ENCODE measurements around the gene SPATA46. TPM values are rescaled to one million over a fixed set of nuclear protein-coding genes. Genes with fewer than 3 reads are reported as not detected.

The SPATA46 gene
- total RNA-seq, 1 experiment from 2014 or later, result not detected

DNA sequence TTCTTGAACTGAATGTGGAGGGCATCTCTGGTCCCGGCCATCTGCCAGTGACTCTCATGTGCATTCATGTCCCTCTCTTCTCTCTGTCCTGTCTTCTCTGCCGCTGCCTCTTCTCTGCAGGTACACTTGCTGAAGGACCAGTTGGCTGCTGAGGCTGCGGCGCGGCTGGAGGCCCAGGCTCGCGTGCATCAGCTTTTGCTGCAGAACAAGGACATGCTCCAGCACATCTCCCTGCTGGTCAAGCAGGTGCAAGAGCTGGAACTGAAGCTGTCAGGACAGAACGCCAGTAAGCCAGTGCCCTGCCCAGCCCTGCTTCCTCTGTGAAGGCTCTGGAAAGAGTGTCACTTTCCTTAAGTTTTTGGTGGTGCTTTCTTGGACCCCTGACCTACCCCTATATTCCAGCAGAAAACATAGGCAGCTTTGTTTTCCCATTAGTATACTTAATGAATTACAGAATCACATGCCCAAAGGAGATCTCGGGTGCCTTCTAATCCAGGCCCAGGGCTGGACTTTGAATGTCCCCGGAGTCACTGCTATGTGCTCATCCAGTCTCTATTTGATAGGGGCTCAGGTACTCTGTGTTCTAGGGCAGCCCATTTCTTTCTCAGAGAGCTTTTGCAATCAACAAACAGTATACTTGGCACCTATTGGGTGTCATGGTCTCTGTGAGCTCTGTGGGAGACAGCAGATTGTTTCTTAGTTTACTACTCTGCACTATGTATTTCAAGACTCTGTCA is 11.2 kb downstream of the SPATA46 start:
- Histone ChIP-seq H3K4me2 (ENCODE audit: low read length) (no peak overlapping the region), H3K36me3 (ENCODE audit: control insufficient read depth in 1 of 2, insufficient read depth in 2 of 2, low read length in 2 of 2) (peaks cover 0 to 3% of the 10 kb centered on the region in 2 experiments; a peak in 1 of 4 replicates), H3K79me2 (ENCODE audit: insufficient read depth, low read length) (no peaks in the 10 kb centered on the region), H3K9ac (ENCODE audit: low read length) (no peak overlapping the region), H3K4me1 (ENCODE audit: control insufficient read depth in 1 of 2, insufficient read depth in 2 of 2, low read length in 2 of 2) (peaks cover 0 to 6% of the 10 kb centered on the region in 2 experiments; a peak in 1 of 4 replicates), H4K20me1 (ENCODE audit: insufficient read depth) (no peaks in the 10 kb centered on the region), H3K4me3 (replicated peaks in 1 of 2; ENCODE audit: low read depth in 1 of 2, low read length in 2 of 2) (no peak overlapping the region), H3K9me3 (ENCODE audit: control insufficient read depth in 1 of 2, insufficient read depth in 1 of 2, low read depth in 1 of 2, low read length in 2 of 2) (no peaks in the 10 kb centered on the region), H3K27ac (ENCODE audit: low read depth, low read length) (no peak overlapping the region), H3K9me2 (ENCODE audit: insufficient read depth) (no peaks in the 10 kb centered on the region), H2AFZ (ENCODE audit: low read depth, low read length, poor library complexity, severe bottlenecking) (no peak overlapping the region), H3K27me3 (ENCODE audit: insufficient read depth, low read length) (no peaks in the 10 kb centered on the region)
- ATAC-seq, result no peak
- ChIA-PET POLR2A (no interaction called here), RAD21 (ENCODE audit: low non-redundant PET in 1 of 2, low total read pairs in 2 of 2, uncharacterized antibody in 2 of 2, unreplicated experiment in 2 of 2) (no interaction called here), CTCF (no interaction called here)
- intact Hi-C loops (cut with micrococcal nuclease), result no loop called here
- DNase-seq (ENCODE audit: low read depth, low spot score), result no peak
- BruUV-seq (replicated peaks), result no TSS peak
- TF ChIP-seq ZFX (IDR thresholded peaks at IDR 0.05), result no peak
- TF ChIP-seq, protein P1, sequence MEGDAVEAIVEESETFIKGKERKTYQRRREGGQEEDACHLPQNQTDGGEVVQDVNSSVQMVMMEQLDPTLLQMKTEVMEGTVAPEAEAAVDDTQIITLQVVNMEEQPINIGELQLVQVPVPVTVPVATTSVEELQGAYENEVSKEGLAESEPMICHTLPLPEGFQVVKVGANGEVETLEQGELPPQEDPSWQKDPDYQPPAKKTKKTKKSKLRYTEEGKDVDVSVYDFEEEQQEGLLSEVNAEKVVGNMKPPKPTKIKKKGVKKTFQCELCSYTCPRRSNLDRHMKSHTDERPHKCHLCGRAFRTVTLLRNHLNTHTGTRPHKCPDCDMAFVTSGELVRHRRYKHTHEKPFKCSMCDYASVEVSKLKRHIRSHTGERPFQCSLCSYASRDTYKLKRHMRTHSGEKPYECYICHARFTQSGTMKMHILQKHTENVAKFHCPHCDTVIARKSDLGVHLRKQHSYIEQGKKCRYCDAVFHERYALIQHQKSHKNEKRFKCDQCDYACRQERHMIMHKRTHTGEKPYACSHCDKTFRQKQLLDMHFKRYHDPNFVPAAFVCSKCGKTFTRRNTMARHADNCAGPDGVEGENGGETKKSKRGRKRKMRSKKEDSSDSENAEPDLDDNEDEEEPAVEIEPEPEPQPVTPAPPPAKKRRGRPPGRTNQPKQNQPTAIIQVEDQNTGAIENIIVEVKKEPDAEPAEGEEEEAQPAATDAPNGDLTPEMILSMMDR (IDR thresholded peaks at IDR 0.05 in 2 of 3, conservative IDR thresholded peaks at IDR 0.05 in 1 of 3; ENCODE audit: borderline replicate concordance in 1 of 3, insufficient read depth in 1 of 3, low read depth in 2 of 3, low read length in 2 of 3), result no peak
- no peak for TF ChIP-seq ZNF274 (IDR thresholded peaks at IDR 0.05; ENCODE audit: low read depth, low read length)
- TF ChIP-seq, protein P2, sequence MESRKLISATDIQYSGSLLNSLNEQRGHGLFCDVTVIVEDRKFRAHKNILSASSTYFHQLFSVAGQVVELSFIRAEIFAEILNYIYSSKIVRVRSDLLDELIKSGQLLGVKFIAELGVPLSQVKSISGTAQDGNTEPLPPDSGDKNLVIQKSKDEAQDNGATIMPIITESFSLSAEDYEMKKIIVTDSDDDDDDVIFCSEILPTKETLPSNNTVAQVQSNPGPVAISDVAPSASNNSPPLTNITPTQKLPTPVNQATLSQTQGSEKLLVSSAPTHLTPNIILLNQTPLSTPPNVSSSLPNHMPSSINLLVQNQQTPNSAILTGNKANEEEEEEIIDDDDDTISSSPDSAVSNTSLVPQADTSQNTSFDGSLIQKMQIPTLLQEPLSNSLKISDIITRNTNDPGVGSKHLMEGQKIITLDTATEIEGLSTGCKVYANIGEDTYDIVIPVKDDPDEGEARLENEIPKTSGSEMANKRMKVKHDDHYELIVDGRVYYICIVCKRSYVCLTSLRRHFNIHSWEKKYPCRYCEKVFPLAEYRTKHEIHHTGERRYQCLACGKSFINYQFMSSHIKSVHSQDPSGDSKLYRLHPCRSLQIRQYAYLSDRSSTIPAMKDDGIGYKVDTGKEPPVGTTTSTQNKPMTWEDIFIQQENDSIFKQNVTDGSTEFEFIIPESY (IDR thresholded peaks at IDR 0.05; ENCODE audit: extremely low read depth, insufficient replicate concordance, low read length), result no peak

Measured in HCT116 (cell line).